Caco-2 (cell line): ENCODE results near the gene CPM. TPM values are rescaled to one million over a fixed set of nuclear protein-coding genes. Genes with fewer than 3 reads are reported as not detected.

Experiments used
- BruUV-seq: library from RNA; stranded (reverse); fragments of 400-500 nt; replicated peaks from 2 replicates; lab custom pipeline; 2021; lab: Mats Ljungman, UMichigan
- CTCF ChIA-PET: fragments of 300-600 bp; sonication (Branson Sonifier 250); formaldehyde crosslinking; loops from one replicate; lab custom pipeline; 2022; ENCODE audit warnings: antibody characterized with exemption; lab: Charles Lee
- POLR2A ChIA-PET: fragments of 300-600 bp; sonication (Branson Sonifier 250); formaldehyde crosslinking; loops from one replicate; lab custom pipeline; 2022; ENCODE audit warnings: antibody characterized with exemption; lab: Charles Lee
- DNase-seq, 2 experiments: peaks; one replicate each; pipeline versions ENCODE4 v3.0.0 to v3.0.0-alpha.2; 2020 to 2022
- H3K27me3 ChIP-seq: replicated peaks from 2 replicates; pipeline ENCODE4 v1.6.0; 2011; ENCODE audit warnings: low read length; ENCODE audit not compliant: control insufficient read depth, insufficient read depth
- H3K36me3 ChIP-seq: 2 replicates; pipeline ENCODE4 v1.5.1; 2011; ENCODE audit warnings: low read length; ENCODE audit not compliant: control insufficient read depth, insufficient read depth
- H3K4me1 ChIP-seq: fragments of 250-450 bp; sonication (Bioruptor Pico); 2 replicates; pipeline ENCODE4 v1.5.1; 2020; ENCODE audit warnings: mild to moderate bottlenecking
- H3K4me3 ChIP-seq: 2 replicates; pipeline ENCODE4 v1.5.1; 2011; ENCODE audit warnings: low read depth, mild to moderate bottlenecking, control low read depth, low read length
- H3K9me3 ChIP-seq: fragments of 250-450 bp; sonication (Bioruptor Pico); 2 replicates; pipeline ENCODE4 v1.5.1; 2020; ENCODE audit warnings: mild to moderate bottlenecking, moderate library complexity
- H3K27ac Mint-ChIP-seq: one replicate; pipeline ENCODE4 v1.8.0; 2022; ENCODE audit warnings: mixed read lengths; ENCODE audit not compliant: unreplicated experiment
- H3K27me3 Mint-ChIP-seq: one replicate; pipeline ENCODE4 v1.8.0; 2022; ENCODE audit warnings: mixed read lengths; ENCODE audit not compliant: insufficient read depth, unreplicated experiment
- H3K36me3 Mint-ChIP-seq: one replicate; pipeline ENCODE4 v1.8.0; 2022; ENCODE audit warnings: mild to moderate bottlenecking, mixed read lengths; ENCODE audit not compliant: insufficient read depth, unreplicated experiment
- H3K4me1 Mint-ChIP-seq: one replicate; pipeline ENCODE4 v1.8.0; 2022; ENCODE audit warnings: low read depth, mixed read lengths; ENCODE audit not compliant: unreplicated experiment
- H3K4me3 Mint-ChIP-seq: one replicate; pipeline ENCODE4 v1.8.0; 2022; ENCODE audit warnings: mild to moderate bottlenecking, moderate library complexity, mixed read lengths; ENCODE audit not compliant: unreplicated experiment
- H3K9me3 Mint-ChIP-seq: one replicate; pipeline ENCODE4 v1.8.0; 2022; ENCODE audit warnings: mixed read lengths; ENCODE audit not compliant: unreplicated experiment
- intact Hi-C: fragments of 100-400 bp; cut with micrococcal nuclease; formaldehyde crosslinking; loops from one replicate; pipeline ENCODE4 v1.10.0; 2022; ENCODE audit not compliant: unreplicated experiment
- total RNA-seq: library from RNA; stranded (reverse); gene quantifications from 2 replicates; pipeline ENCODE4 v1.2.3, GENCODE V29; 2022
- TF ChIP-seq, protein P1 (sequence below), 2 experiments: fragments of 200-600 bp in 1 of 2; IDR thresholded peaks; 1 replicate in 1 of 2; 2 replicates in 1 of 2; pipeline versions ENCODE4 v1.5.1 to v1.8.0; 2011 to 2022; ENCODE audit warnings: antibody characterized with exemption in 1 of 2, control low read depth in 1 of 2, inconsistent platforms in 1 of 2, low read depth in 1 of 2, low read length in 1 of 2, mild to moderate bottlenecking in 1 of 2, moderate library complexity in 1 of 2; ENCODE audit not compliant: insufficient read depth in 1 of 2, severe bottlenecking in 1 of 2, unreplicated experiment in 1 of 2

CPM gene
- total RNA-seq, 1 experiment from 2014 or later, result 8.2 TPM

DNA sequence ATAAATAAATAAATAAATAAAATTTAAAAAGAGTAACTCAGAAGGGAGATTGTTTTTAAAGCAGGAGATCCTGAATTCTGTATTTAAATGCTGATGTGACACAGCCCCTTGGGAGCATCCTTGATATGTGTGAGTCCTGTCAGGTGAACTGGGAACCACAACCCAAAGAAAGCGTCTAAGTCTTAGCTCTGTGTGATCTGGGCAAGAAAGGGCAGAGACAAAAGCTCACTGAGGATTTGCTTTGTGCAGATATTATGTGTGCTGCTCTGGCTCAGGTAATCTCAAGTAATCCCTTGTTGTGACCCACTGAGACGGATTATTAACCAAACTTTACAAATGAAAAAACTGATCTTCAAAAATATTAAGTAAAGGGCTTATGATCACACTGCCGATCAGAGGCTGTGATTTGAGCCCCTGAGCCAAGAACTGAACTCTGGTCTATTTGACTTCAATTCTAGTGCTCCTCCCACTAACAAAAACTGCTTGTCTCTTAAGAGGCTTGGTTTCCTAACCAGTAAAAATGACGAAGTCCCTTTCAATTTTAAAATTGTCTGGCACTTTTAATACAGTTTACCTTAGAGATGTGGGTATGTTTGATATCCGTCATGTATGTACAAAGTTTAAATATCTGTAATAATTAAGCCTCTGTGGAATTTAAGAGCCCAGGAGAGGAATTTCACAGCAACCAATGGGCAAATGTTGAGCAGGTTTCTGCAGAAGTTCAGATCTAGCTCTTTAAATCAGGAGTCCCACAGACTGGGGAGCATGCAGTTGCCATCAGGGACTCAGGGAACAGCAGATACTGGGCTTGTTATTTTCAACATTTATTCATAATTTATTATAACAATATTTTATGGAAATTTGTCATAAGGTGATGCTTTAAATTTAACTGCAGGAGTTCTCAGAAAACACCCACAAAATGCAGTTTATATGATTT is 46.1 kb downstream of the CPM start:
- Mint-ChIP-seq H3K27me3 (no peaks in the 10 kb centered on the region), H3K4me1 (peaks cover 2% of the 10 kb centered on the region), H3K27ac (no peak overlapping the region), H3K36me3 (no peaks in the 10 kb centered on the region), H3K4me3 (no peak overlapping the region), H3K9me3 (no peaks in the 10 kb centered on the region)
- H3K4me1 ChIP-seq, result no peaks in the 10 kb centered on the region
- CTCF ChIA-PET, result no interaction called here
- DNase-seq, result no peak
- TF ChIP-seq, protein P1, sequence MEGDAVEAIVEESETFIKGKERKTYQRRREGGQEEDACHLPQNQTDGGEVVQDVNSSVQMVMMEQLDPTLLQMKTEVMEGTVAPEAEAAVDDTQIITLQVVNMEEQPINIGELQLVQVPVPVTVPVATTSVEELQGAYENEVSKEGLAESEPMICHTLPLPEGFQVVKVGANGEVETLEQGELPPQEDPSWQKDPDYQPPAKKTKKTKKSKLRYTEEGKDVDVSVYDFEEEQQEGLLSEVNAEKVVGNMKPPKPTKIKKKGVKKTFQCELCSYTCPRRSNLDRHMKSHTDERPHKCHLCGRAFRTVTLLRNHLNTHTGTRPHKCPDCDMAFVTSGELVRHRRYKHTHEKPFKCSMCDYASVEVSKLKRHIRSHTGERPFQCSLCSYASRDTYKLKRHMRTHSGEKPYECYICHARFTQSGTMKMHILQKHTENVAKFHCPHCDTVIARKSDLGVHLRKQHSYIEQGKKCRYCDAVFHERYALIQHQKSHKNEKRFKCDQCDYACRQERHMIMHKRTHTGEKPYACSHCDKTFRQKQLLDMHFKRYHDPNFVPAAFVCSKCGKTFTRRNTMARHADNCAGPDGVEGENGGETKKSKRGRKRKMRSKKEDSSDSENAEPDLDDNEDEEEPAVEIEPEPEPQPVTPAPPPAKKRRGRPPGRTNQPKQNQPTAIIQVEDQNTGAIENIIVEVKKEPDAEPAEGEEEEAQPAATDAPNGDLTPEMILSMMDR (IDR thresholded peaks at IDR 0.05; ENCODE audit: insufficient read depth in 1 of 2, low read depth in 1 of 2, low read length in 1 of 2, severe bottlenecking in 1 of 2, unreplicated experiment in 1 of 2), result no peak
- intact Hi-C loops, result no loop called here
- no TSS peak for BruUV-seq
- no peak overlapping the region for H3K4me3 ChIP-seq
- no peaks in the 10 kb centered on the region for H3K36me3 ChIP-seq
- POLR2A ChIA-PET, result no interaction called here
- H3K9me3 ChIP-seq, result no peaks in the 10 kb centered on the region
- H3K27me3 ChIP-seq, result no peaks in the 10 kb centered on the region

DNA sequence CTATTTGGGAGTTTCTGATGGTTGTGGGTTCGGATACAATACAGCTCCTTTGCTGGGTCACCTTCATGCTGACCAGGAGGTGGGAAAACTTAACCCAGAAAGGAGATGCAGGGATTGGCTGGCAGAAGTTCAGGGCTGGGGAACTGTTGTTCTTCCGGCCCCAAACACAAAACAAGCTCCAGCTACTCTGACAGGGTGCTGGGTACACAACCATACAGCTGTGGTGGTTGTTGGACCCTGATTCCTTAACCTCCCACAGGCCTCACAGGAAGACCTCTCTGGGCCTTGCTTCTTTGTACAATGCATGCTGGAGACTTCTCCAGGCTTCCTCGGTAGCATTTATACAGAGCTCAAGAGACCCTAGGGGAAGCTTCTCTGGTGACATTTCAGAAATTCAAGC is 47.6 kb downstream of the CPM start:
- H3K36me3 ChIP-seq, result no peaks in the 10 kb centered on the region
- H3K9me3 ChIP-seq, result no peaks in the 10 kb centered on the region
- intact Hi-C loops, result no loop called here
- Mint-ChIP-seq H3K36me3 (no peaks in the 10 kb centered on the region), H3K27me3 (no peaks in the 10 kb centered on the region), H3K9me3 (no peaks in the 10 kb centered on the region), H3K4me3 (no peak overlapping the region), H3K27ac (no peak overlapping the region), H3K4me1 (no peaks in the 10 kb centered on the region)
- DNase-seq, result no peak
- ChIA-PET POLR2A (no interaction called here), CTCF (no interaction called here)
- no TSS peak for BruUV-seq
- no peaks in the 10 kb centered on the region for H3K4me1 ChIP-seq
- TF ChIP-seq, protein P1 (IDR thresholded peaks at IDR 0.05; ENCODE audit: insufficient read depth in 1 of 2, low read depth in 1 of 2, low read length in 1 of 2, severe bottlenecking in 1 of 2, unreplicated experiment in 1 of 2), result no peak
- no peaks in the 10 kb centered on the region for H3K27me3 ChIP-seq
- no peak overlapping the region for H3K4me3 ChIP-seq

DNA sequence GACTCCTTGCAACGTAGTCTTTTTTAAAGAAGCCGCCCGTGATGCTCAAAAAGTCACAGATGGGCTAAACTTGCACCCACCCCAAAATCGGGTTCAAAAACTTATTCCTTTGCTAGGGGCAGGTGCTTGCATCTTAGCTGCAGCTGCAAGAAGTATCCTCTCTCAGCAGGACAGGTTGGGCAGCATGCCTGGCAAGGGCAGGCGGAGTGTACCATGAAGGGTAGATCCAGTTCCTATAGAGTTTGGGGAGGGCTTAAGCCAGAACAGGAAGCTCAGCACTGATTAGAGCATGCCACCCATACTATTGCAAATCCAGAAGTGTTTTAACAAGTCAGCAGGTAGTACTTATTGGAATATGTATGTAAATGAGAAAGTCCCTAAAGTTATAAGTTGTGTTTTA is 48.7 kb downstream of the CPM start:
- TF ChIP-seq, protein P1 (IDR thresholded peaks at IDR 0.05; ENCODE audit: insufficient read depth in 1 of 2, low read depth in 1 of 2, low read length in 1 of 2, severe bottlenecking in 1 of 2, unreplicated experiment in 1 of 2), result no peak
- Mint-ChIP-seq H3K9me3 (no peaks in the 10 kb centered on the region), H3K27me3 (no peaks in the 10 kb centered on the region), H3K36me3 (no peaks in the 10 kb centered on the region), H3K4me1 (no peaks in the 10 kb centered on the region), H3K4me3 (no peak overlapping the region), H3K27ac (no peak overlapping the region)
- Histone ChIP-seq H3K4me3 (no peak overlapping the region), H3K36me3 (no peaks in the 10 kb centered on the region), H3K9me3 (no peaks in the 10 kb centered on the region), H3K4me1 (no peaks in the 10 kb centered on the region), H3K27me3 (no peaks in the 10 kb centered on the region)
- ChIA-PET CTCF (no interaction called here), POLR2A (no interaction called here)
- no peak for DNase-seq
- intact Hi-C loops, result no loop called here
- BruUV-seq, result no TSS peak
